Measurements from ENCODE around the gene ANKK1.

The ANKK1 gene

GRCh38 chr11:113387605-113388211 lies at the start of gene ANKK1:
Gene ANKK1 (plus strand): TSS chr11:113387779. CDS start chr11:113387885, 106 bp downstream.
- TF ChIP-seq PPARA (CRISPR knock-in tag; IDR thresholded peaks at IDR 0.05; ENCODE audit: borderline replicate concordance) (no peak), ZNF565 (CRISPR knock-in tag; conservative IDR thresholded peaks at IDR 0.05; ENCODE audit: low read depth) (no peak), TOX (CRISPR knock-in tag; IDR thresholded peaks at IDR 0.05; ENCODE audit: borderline replicate concordance) (no peak), ZC3H10 (CRISPR knock-in tag; IDR thresholded peaks at IDR 0.05) (no peak), CSRNP3 (CRISPR knock-in tag; IDR thresholded peaks at IDR 0.05) (no peak), OSR1 (CRISPR knock-in tag; IDR thresholded peaks at IDR 0.05) (no peak), ZFP30 (CRISPR knock-in tag; IDR thresholded peaks at IDR 0.05) (no peak), SNAI2 (CRISPR knock-in tag; IDR thresholded peaks at IDR 0.05) (no peak), ZFP3 (CRISPR knock-in tag; IDR thresholded peaks at IDR 0.05) (no peak), ARNTL (CRISPR knock-in tag; IDR thresholded peaks at IDR 0.05; ENCODE audit: borderline replicate concordance, low read depth) (no peak), TCF4 (CRISPR knock-in tag; IDR thresholded peaks at IDR 0.05; ENCODE audit: borderline replicate concordance) (no peak), ISL1 (CRISPR knock-in tag; IDR thresholded peaks at IDR 0.05) (no peak), CREB5 (CRISPR knock-in tag; IDR thresholded peaks at IDR 0.05; ENCODE audit: low read depth) (no peak), PATZ1 (CRISPR knock-in tag; IDR thresholded peaks at IDR 0.05; ENCODE audit: borderline replicate concordance) (no peak), ESRRG (CRISPR knock-in tag; IDR thresholded peaks at IDR 0.05) (no peak), TSHZ2 (CRISPR knock-in tag; IDR thresholded peaks at IDR 0.05) (no peak)
- no peak for ATAC-seq

- ATAC-seq: no peak
- TF ChIP-seq ZNF8 (CRISPR knock-in tag; IDR thresholded peaks at IDR 0.05) (no peak), ZNF70 (CRISPR knock-in tag; IDR thresholded peaks at IDR 0.05) (no peak)
These were observed 48.8 kb upstream of the ANKK1 start for GRCh38 chr11:113338730-113339129.

GRCh38 chr11:113339929-113340589 lies 47.5 kb upstream of the ANKK1 start:
- TF ChIP-seq ZNF565 (CRISPR knock-in tag; conservative IDR thresholded peaks at IDR 0.05; ENCODE audit: low read depth) (no peak), OSR1 (CRISPR knock-in tag; IDR thresholded peaks at IDR 0.05) (no peak), GLIS3 (CRISPR knock-in tag; IDR thresholded peaks at IDR 0.05) (no peak), ISL1 (CRISPR knock-in tag; IDR thresholded peaks at IDR 0.05) (no peak), PPARA (CRISPR knock-in tag; IDR thresholded peaks at IDR 0.05; ENCODE audit: borderline replicate concordance) (no peak), ESRRG (CRISPR knock-in tag; IDR thresholded peaks at IDR 0.05) (no peak), TSHZ2 (CRISPR knock-in tag; IDR thresholded peaks at IDR 0.05) (no peak), CREB5 (CRISPR knock-in tag; IDR thresholded peaks at IDR 0.05; ENCODE audit: low read depth) (no peak), ARNTL (CRISPR knock-in tag; IDR thresholded peaks at IDR 0.05; ENCODE audit: borderline replicate concordance, low read depth) (no peak), ZNF70 (CRISPR knock-in tag; IDR thresholded peaks at IDR 0.05) (no peak), TOX (CRISPR knock-in tag; IDR thresholded peaks at IDR 0.05; ENCODE audit: borderline replicate concordance) (no peak)
- ATAC-seq: no peak
